Posterior cingulate gyrus (tissue), 11 donors: ENCODE results near the gene MAB21L1.

Experiments used
- DNase-seq, 10 donors: peaks; one replicate each; pipeline versions ENCODE4 v3.0.0 to v3.0.0-alpha.2; 2020 to 2021; ENCODE audit warnings: mixed read lengths in 3 of 10
- intact Hi-C: fragments of 100-400 bp; cut with DNase I; formaldehyde crosslinking; loops from one replicate; pipeline ENCODE4 v1.15.1; 2023

Gene MAB21L1

GRCh38 chr13:35475960-35476943 lies at the start of gene MAB21L1:
TSS of gene MAB21L1 (minus strand) at chr13:35476689. CDS start at chr13:35476138, 551 bp downstream.
- intact Hi-C loops = no loop called here
- DNase-seq = peak in 7 of 10 donors; percentile 19 to 89 (median 48)

GRCh38 chr13:35524171-35524570 lies 47.7 kb upstream of the MAB21L1 start:
- DNase-seq = no peak
- intact Hi-C loops = no loop called here

- intact Hi-C loops = no loop called here
- DNase-seq = no peak
These were observed 42.0 kb upstream of the MAB21L1 start for GRCh38 chr13:35518337-35518946.

- intact Hi-C loops = no loop called here
- no peak for DNase-seq
These were observed 38.5 kb upstream of the MAB21L1 start for GRCh38 chr13:35514801-35515502.

GRCh38 chr13:35514061-35514477 lies 37.6 kb upstream of the MAB21L1 start:
- no peak for DNase-seq
- intact Hi-C loops = no loop called here

GRCh38 chr13:35512271-35512920 lies 35.9 kb upstream of the MAB21L1 start:
- no peak for DNase-seq
- intact Hi-C loops = no loop called here

GRCh38 chr13:35502456-35502855 lies 26.0 kb upstream of the MAB21L1 start:
- intact Hi-C loops = no loop called here

GRCh38 chr13:35501661-35502235 lies 25.3 kb upstream of the MAB21L1 start:
- DNase-seq = no peak

More at GRCh38 chr13:35502456-35502855, 26.0 kb upstream of the MAB21L1 start:
- DNase-seq = no peak

GRCh38 chr13:35500144-35500543 lies 23.7 kb upstream of the MAB21L1 start:
- no peak for DNase-seq
- intact Hi-C loops = no loop called here

More at GRCh38 chr13:35501661-35502235, 25.3 kb upstream of the MAB21L1 start:
- intact Hi-C loops = no loop called here

- intact Hi-C loops = no loop called here
- DNase-seq = no peak
These were observed 23.2 kb upstream of the MAB21L1 start for GRCh38 chr13:35499676-35500075.

GRCh38 chr13:35499196-35499662 lies 22.7 kb upstream of the MAB21L1 start:
- no peak for DNase-seq

GRCh38 chr13:35498231-35498630 lies 21.7 kb upstream of the MAB21L1 start:
- intact Hi-C loops = no loop called here
- no peak for DNase-seq

More at GRCh38 chr13:35499196-35499662, 22.7 kb upstream of the MAB21L1 start:
- intact Hi-C loops = no loop called here

GRCh38 chr13:35496761-35497386 lies 20.4 kb upstream of the MAB21L1 start:
- intact Hi-C loops = no loop called here
- no peak for DNase-seq

GRCh38 chr13:35496006-35496405 lies 19.5 kb upstream of the MAB21L1 start:
- no peak for DNase-seq
- intact Hi-C loops = no loop called here

GRCh38 chr13:35489050-35489449 lies 12.6 kb upstream of the MAB21L1 start:
- DNase-seq = no peak
- intact Hi-C loops = no loop called here

GRCh38 chr13:35485424-35485823 lies 8.9 kb upstream of the MAB21L1 start:
- intact Hi-C loops = no loop called here
- no peak for DNase-seq

- DNase-seq = no peak
- intact Hi-C loops = no loop called here
These were observed 7.9 kb upstream of the MAB21L1 start for GRCh38 chr13:35484384-35484783.

- DNase-seq = no peak
- intact Hi-C loops = no loop called here
These were observed 7.3 kb upstream of the MAB21L1 start for GRCh38 chr13:35483761-35484160.

- no peak for DNase-seq
- intact Hi-C loops = no loop called here
These were observed 6.0 kb upstream of the MAB21L1 start for GRCh38 chr13:35482527-35482926.
